ENCODE results near the gene MLLT11.
A peak's percentile ranks its signal among the peaks of the same experiment; 100 is the strongest.
"Not testable (repeated sequence)": the region's sequence is repeated elsewhere in the genome, so short reads cannot be mapped to it uniquely, and the experiment has no call there.

Gene MLLT11

GRCh38 chr1:151058692-151059091, 1.5 kb upstream of the MLLT11 start:
- DNase-seq, result no peak

GRCh38 chr1:151059109-151060006, 839 bp upstream of the MLLT11 start, which contains the start of gene CDC42SE1:
Gene CDC42SE1 (minus strand): TSS chr1:151059622. CDS start chr1:151055730, 3,892 bp downstream.
- peak; percentile 85 for DNase-seq

- no peak for DNase-seq
These were observed 642 bp downstream of the MLLT11 start for GRCh38 chr1:151060657-151061421.

- DNase-seq, result no peak
These were observed 1.5 kb downstream of the MLLT11 start for GRCh38 chr1:151061704-151062103.

GRCh38 chr1:151062741-151063371, 2.7 kb downstream of the MLLT11 start:
- DNase-seq, result no peak

GRCh38 chr1:151065089-151065645, 5.0 kb downstream of the MLLT11 start:
- DNase-seq, result no peak

GRCh38 chr1:151067185-151067584, 7.0 kb downstream of the MLLT11 start:
- DNase-seq, result no peak

- DNase-seq, result no peak
These were observed 8.9 kb downstream of the MLLT11 start for GRCh38 chr1:151069103-151069486.

GRCh38 chr1:151070474-151071276, 10.5 kb downstream of the MLLT11 start, which contains the start of gene GABPB2:
Gene GABPB2 (plus strand): TSS chr1:151070761. CDS start chr1:151088190, 17,429 bp downstream.
- peak; percentile 90 for DNase-seq

GRCh38 chr1:151072224-151072623, 12.0 kb downstream of the MLLT11 start:
- no peak for DNase-seq

- DNase-seq, result no peak
These were observed 25.9 kb downstream of the MLLT11 start for GRCh38 chr1:151085953-151086559.

GRCh38 chr1:151097426-151097825, 37.2 kb downstream of the MLLT11 start:
- not testable (repeated sequence) for DNase-seq

GRCh38 chr1:151098126-151098525, 37.9 kb downstream of the MLLT11 start:
- DNase-seq, result no peak

GRCh38 chr1:151104630-151105029, 44.4 kb downstream of the MLLT11 start:
- DNase-seq, result no peak

GRCh38 chr1:151106894-151107293, 46.7 kb downstream of the MLLT11 start:
- DNase-seq, result no peak

GRCh38 chr1:151108331-151108730, 48.1 kb downstream of the MLLT11 start:
- DNase-seq, result no peak

- DNase-seq, result no peak
These were observed 53.7 kb downstream of the MLLT11 start for GRCh38 chr1:151113877-151114276.

Measured in stimulated activated CD4-positive, alpha-beta T cell treated with anti-CD3 and anti-CD28 coated beads, Interleukin-1b, Interleukin-23, amount 100 ng/mL, for 48 hours (primary cell).